PC-3 (cell line): ENCODE results near the gene TMF1.

Experiments used
- EZH2 ChIP-seq: fragments of 300-600 bp; sonication (generic); IDR thresholded peaks from one replicate; pipeline ENCODE4 v1.6.1; 2017; ENCODE audit warnings: antibody characterized with exemption, mild to moderate bottlenecking, low read length; ENCODE audit not compliant: unreplicated experiment
- EZH2phosphoT487 ChIP-seq: fragments of 300-600 bp; sonication (generic); IDR thresholded peaks from 2 replicates; pipeline ENCODE4 v1.6.1; 2018; ENCODE audit warnings: mild to moderate bottlenecking, antibody characterized with exemption, low read length, borderline replicate concordance
- TF ChIP-seq, protein P1 (sequence below): fragments of 300-600 bp; sonication (generic); conservative IDR thresholded peaks from 2 replicates; pipeline ENCODE4 v1.5.1; 2017; ENCODE audit warnings: antibody characterized with exemption, low read depth, mild to moderate bottlenecking, low read length

DNA sequence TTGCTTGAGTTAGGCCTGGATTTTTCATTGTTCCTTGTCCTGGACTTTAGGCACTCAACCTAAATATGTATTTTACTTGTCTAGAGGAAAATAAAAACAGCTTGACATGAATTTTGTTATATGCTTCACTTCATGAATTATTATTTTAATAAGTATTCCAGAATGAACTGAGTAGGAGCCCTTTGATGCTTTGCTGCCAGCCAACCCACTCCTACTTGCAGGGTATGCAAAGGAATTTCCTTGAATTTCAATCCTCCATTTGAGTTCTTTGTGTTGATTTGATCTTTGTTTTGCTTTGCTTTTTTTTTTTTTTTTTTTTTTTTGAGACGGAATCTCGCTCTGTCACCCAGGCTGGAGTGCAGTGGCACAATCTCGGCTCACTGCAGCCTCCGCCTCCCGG is 44.2 kb upstream of the TMF1 start:
- TF ChIP-seq, protein P1, sequence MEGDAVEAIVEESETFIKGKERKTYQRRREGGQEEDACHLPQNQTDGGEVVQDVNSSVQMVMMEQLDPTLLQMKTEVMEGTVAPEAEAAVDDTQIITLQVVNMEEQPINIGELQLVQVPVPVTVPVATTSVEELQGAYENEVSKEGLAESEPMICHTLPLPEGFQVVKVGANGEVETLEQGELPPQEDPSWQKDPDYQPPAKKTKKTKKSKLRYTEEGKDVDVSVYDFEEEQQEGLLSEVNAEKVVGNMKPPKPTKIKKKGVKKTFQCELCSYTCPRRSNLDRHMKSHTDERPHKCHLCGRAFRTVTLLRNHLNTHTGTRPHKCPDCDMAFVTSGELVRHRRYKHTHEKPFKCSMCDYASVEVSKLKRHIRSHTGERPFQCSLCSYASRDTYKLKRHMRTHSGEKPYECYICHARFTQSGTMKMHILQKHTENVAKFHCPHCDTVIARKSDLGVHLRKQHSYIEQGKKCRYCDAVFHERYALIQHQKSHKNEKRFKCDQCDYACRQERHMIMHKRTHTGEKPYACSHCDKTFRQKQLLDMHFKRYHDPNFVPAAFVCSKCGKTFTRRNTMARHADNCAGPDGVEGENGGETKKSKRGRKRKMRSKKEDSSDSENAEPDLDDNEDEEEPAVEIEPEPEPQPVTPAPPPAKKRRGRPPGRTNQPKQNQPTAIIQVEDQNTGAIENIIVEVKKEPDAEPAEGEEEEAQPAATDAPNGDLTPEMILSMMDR, result no peak
- TF ChIP-seq EZH2 (no peak), EZH2phosphoT487 (no peak)
